Uterus (tissue), 4 donors: Measurements from ENCODE around the gene SIM2. TPM values are rescaled to one million over a fixed set of nuclear protein-coding genes. Genes with fewer than 3 reads are reported as not detected.
"Not testable (repeated sequence)": the region's sequence is repeated elsewhere in the genome, so short reads cannot be mapped to it uniquely, and the experiment has no call there.

Experiments used
- DNase-seq, 2 donors: peaks; one replicate each; pipeline ENCODE4 v3.0.0-alpha.2; 2019 to 2020
- H3K27ac ChIP-seq, 2 donors: fragments of 200-600 bp; sonication (generic); 1 replicate in 1 of 2; 2 replicates in 1 of 2; pipeline ENCODE4 v1.5.1; 2016 to 2018
- H3K27me3 ChIP-seq, 2 donors: fragments of 200-600 bp; sonication (generic); one replicate each; pipeline ENCODE4 v1.5.1; 2018 to 2019; ENCODE audit warnings: control low read depth in 1 of 2
- H3K36me3 ChIP-seq, 2 donors: fragments of 200-600 bp; sonication (generic); one replicate each; pipeline ENCODE4 v1.5.1; 2019; ENCODE audit warnings: control low read depth in 1 of 2
- H3K4me1 ChIP-seq, 2 donors: fragments of 200-600 bp; sonication (generic); one replicate each; pipeline ENCODE4 v1.5.1; 2018 to 2019; ENCODE audit warnings: control low read depth in 1 of 2
- H3K4me3 ChIP-seq, 2 donors: fragments of 200-600 bp; sonication (generic); 1 replicate in 1 of 2; 2 replicates in 1 of 2; pipeline ENCODE4 v1.5.1; 2018 to 2019; ENCODE audit warnings: mild to moderate bottlenecking in 1 of 2
- H3K9me3 ChIP-seq, 2 donors: fragments of 200-600 bp; sonication (generic); one replicate each; pipeline ENCODE4 v1.5.1; 2019; ENCODE audit warnings: control low read depth in 1 of 2
- POLR2A ChIP-seq, 2 donors: fragments of 450-650 bp; IDR thresholded peaks; one replicate each; pipeline ENCODE4 v1.6.1; 2016; ENCODE audit warnings: antibody characterized with exemption in 2 of 2, mild to moderate bottlenecking in 1 of 2, moderate library complexity in 1 of 2
- intact Hi-C: fragments of 100-400 bp; cut with DNase I; formaldehyde crosslinking; loops from one replicate; pipeline ENCODE4 v1.15.1; 2023; ENCODE audit warnings: low total_unique reads
- total RNA-seq, 4 donors: library from RNA; depleted of rRNA in 3 of 4; stranded (reverse); fragments of >200 nt in 3 of 4; gene quantifications; one replicate each; pipeline versions ENCODE4 v1.1.0 to v1.2.4, GENCODE V29; 2014 to 2023
- TF ChIP-seq, protein P1 (sequence below), 4 experiments: fragments of 200-600 bp in 2 of 4; fragments of 450-650 bp in 2 of 4; sonication (generic) in 2 of 4; IDR thresholded peaks; one replicate each; pipeline ENCODE4 v1.5.1; 2016 to 2019; ENCODE audit warnings: antibody characterized with exemption in 4 of 4, mild to moderate bottlenecking in 2 of 4, moderate library complexity in 1 of 4
- donor health status: DM: yes; HTN: yes; CAD: no.

Gene SIM2
- total RNA-seq, 4 donors from 2014 or later = 0.21 to 0.59 TPM; not detected in 2

DNA sequence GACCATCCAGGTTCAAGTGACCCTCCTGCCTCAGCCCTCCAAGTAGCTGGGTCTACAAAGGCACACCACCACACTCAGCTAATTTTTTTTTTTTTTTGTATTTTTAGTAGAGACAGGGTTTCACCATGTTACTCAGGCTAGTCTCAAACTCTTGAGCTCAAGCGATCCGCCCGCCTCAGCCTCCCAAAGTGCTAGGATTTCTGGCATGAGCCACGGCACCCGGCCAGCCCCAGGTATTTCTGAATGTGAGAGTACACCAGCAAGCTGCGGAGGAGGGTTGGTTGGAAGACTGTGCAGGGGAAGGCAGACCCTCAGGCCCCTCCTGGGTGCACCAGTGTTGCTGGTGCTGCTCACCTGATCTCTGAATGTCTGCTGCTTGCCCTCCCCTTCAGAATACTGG lies 33.1 kb upstream of the SIM2 start:
- Histone ChIP-seq H3K36me3 (no peaks in the 10 kb centered on the region), H3K4me1 (no peaks in the 10 kb centered on the region), H3K27me3 (peaks cover 0 to 10% of the 10 kb centered on the region in 2 donors), H3K27ac (no peak overlapping the region), H3K4me3 (no peak overlapping the region), H3K9me3 (no peaks in the 10 kb centered on the region)
- DNase-seq = no peak
- intact Hi-C loops = no loop called here
- no peak for TF ChIP-seq POLR2A (IDR thresholded peaks at IDR 0.05)

DNA sequence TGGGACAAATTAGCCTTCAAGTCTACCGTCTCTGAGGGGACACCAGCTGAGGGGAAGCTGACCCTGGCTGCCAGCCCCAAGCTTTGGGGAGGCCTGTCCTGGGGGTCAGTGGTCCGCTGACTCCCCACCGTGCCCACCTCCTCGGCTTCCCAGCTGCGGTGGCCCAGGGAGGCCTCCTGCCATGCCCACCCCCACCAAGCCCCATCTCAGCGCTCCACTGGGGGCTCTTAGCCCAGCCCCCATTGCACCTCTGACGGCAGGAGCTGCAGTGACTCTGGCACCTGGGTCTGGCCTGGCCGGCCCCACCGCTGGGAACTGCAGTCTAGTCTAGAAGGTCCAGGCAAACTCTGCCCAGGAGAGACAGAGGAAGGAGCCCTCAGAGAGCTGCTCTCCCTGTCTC lies 30.2 kb upstream of the SIM2 start:
- TF ChIP-seq POLR2A (IDR thresholded peaks at IDR 0.05) = no peak
- TF ChIP-seq, protein P1, sequence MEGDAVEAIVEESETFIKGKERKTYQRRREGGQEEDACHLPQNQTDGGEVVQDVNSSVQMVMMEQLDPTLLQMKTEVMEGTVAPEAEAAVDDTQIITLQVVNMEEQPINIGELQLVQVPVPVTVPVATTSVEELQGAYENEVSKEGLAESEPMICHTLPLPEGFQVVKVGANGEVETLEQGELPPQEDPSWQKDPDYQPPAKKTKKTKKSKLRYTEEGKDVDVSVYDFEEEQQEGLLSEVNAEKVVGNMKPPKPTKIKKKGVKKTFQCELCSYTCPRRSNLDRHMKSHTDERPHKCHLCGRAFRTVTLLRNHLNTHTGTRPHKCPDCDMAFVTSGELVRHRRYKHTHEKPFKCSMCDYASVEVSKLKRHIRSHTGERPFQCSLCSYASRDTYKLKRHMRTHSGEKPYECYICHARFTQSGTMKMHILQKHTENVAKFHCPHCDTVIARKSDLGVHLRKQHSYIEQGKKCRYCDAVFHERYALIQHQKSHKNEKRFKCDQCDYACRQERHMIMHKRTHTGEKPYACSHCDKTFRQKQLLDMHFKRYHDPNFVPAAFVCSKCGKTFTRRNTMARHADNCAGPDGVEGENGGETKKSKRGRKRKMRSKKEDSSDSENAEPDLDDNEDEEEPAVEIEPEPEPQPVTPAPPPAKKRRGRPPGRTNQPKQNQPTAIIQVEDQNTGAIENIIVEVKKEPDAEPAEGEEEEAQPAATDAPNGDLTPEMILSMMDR (IDR thresholded peaks at IDR 0.05) = no peak
- intact Hi-C loops = no loop called here

DNA sequence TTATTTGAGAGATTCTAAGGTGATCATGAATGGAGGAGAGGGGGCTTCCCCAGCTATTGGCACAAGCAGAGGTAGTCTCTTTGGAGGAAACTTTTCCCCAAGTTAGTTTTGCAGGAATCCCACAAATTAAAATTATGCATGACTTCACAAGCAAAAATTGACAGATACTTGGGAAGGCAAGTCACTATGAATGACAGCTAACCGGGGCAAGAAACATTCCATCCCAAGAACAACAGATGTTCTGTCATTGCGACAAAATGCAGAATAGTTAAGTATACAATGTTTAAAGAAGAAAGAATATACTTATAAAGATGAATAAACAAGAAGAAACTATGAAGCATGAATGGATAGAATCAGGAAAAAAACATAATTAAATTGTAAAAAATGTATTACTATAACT lies 27.1 kb upstream of the SIM2 start:
- Histone ChIP-seq H3K4me3 (no peak overlapping the region), H3K27ac (no peak overlapping the region), H3K9me3 (no peaks in the 10 kb centered on the region), H3K4me1 (no peaks in the 10 kb centered on the region), H3K36me3 (no peaks in the 10 kb centered on the region), H3K27me3 (no peaks in the 10 kb centered on the region)
- TF ChIP-seq POLR2A (IDR thresholded peaks at IDR 0.05) = no peak
- TF ChIP-seq, protein P1 (IDR thresholded peaks at IDR 0.05) = no peak
- DNase-seq = no peak
- intact Hi-C loops = no loop called here

More for the DNA sequence above, 30.2 kb upstream of the SIM2 start:
- H3K9me3 ChIP-seq = no peaks in the 10 kb centered on the region
- H3K4me1 ChIP-seq = no peaks in the 10 kb centered on the region
- H3K36me3 ChIP-seq = no peaks in the 10 kb centered on the region
- H3K27ac ChIP-seq = no peak overlapping the region
- H3K4me3 ChIP-seq = no peak overlapping the region
- H3K27me3 ChIP-seq = peaks cover 0 to 4% of the 10 kb centered on the region in 2 donors
- DNase-seq = no peak

DNA sequence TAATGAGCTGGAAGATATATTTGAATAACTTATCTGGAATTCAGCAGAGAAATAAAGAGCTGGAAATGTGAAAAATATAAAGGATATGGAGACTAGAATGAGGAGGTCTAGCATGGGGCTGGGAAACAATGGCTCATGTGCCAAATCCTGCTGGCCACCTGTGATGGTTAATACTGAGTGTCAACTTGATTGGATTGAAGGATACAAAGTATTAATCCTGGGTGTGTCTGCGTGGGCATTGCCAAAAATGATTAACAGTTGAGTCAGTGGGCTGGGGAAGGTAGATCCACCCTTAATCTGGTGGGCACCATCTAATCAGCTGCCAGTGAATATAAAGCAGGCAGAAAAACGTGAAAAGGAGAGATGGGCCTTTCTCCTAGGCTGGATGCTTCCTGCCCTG lies 26.6 kb upstream of the SIM2 start:
- intact Hi-C loops, H3K27ac ChIP-seq, H3K27me3 ChIP-seq, H3K36me3 ChIP-seq, H3K4me3 ChIP-seq, H3K9me3 ChIP-seq, DNase-seq, H3K4me1 ChIP-seq: not testable (repeated sequence)

DNA sequence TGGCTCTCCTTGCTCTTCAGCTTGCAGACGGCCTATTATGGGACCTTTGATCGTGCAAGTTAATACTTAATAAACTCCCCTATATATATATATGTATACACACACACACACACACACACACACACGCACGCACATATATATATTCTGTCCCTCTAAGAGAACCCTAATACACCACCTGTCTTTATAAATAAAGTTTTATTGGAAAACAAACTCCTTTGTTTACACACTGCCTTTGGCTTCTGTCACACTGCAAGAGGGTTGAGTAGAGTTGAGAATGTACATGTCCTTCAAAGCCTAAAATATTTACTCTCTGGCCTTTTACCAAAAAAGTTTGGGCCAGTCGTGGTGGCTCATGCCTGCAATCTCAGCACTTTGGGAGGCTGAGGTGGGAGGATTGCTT lies 26.2 kb upstream of the SIM2 start:
- H3K4me3 ChIP-seq = no peak overlapping the region
- no peak for TF ChIP-seq POLR2A (IDR thresholded peaks at IDR 0.05)
- TF ChIP-seq, protein P1 (IDR thresholded peaks at IDR 0.05) = no peak
- no peaks in the 10 kb centered on the region for H3K4me1 ChIP-seq
- H3K27me3 ChIP-seq = no peaks in the 10 kb centered on the region
- DNase-seq = no peak
- intact Hi-C loops = no loop called here
- H3K36me3 ChIP-seq = no peaks in the 10 kb centered on the region
- H3K27ac ChIP-seq = no peak overlapping the region
- no peaks in the 10 kb centered on the region for H3K9me3 ChIP-seq

DNA sequence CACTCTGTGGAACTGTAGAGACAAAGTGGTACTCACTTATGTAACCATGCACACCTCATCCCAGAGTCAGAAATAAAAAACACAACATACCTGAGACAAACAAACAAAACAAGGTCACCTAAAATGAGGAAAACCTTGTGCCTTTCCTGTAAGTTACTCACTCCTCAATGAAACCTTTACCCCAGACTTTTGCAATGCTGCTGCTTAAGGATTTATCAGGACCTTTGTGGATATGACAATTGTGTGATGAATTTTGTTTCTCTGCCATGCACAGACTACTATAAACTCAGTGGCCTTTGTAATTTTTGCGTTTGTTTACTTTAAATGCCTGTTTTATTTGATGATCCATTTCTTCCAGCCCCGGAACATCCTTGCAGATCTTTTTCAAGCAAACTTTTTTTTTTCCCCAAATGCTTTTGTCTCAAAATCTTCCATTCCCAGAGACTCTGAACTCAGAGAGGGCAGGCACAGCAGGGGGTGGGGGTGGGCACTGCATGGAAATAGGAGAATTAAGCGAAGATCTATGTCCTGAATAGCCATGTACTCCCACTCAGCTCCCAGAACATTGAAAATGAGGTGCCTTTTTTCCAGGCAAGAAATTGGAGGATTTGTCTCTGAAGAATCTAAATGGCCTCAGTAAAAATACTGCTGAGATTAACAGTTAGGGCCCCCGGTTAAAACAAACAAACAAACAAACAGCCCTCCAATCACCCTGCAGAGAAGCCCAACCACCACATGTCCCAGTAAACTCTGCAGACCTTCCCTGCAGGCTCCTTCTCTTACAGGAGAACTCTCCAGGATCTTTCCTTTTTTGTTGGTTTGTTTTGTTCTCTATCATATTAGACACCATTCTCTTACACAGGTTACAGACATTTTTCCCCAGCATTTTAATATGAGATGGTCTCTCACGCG lies 22.6 kb upstream of the SIM2 start:
- Histone ChIP-seq H3K27me3 (no peaks in the 10 kb centered on the region), H3K4me3 (no peak overlapping the region), H3K4me1 (no peaks in the 10 kb centered on the region), H3K27ac (no peak overlapping the region), H3K9me3 (peaks cover 0 to 10% of the 10 kb centered on the region in 2 donors), H3K36me3 (no peaks in the 10 kb centered on the region)
- intact Hi-C loops = no loop called here
- TF ChIP-seq POLR2A (IDR thresholded peaks at IDR 0.05) = no peak
- TF ChIP-seq, protein P1 (IDR thresholded peaks at IDR 0.05) = no peak
- no peak for DNase-seq
